Measurements from ENCODE around the gene PASK.

- no peak for TF ChIP-seq BHLHE40 (IDR thresholded peaks at IDR 0.05; ENCODE audit: borderline replicate concordance)
- no peak for TF ChIP-seq CTBP1 (IDR thresholded peaks at IDR 0.05; ENCODE audit: borderline replicate concordance)
- TF ChIP-seq ZNF384 (IDR thresholded peaks at IDR 0.05), result no peak
Observed at GRCh38 chr2:241184901-241185300, 35.6 kb upstream of the PASK start.

Data from HEK293T (cell line).